ENCODE data around the gene SUV39H1.

The SUV39H1 gene

DNA sequence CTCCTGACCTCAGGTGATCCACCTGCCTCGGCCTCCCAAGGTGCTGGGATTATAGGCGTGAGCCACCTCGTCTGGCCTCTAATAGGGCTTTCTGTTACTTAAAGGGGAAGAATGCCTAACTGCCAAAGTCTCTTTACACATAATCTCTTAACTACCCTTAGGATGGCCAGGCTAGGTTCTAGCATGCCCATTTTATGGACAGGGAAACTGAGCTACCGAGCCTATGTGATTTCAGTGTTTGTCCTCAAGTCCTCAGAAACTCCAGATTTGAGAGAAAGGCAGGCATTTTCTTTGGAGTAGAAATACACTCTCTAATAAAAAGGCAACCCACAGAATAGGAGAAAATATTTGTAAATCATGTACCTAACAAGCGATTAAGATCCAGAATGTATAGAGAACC is 52.6 kb downstream of the SUV39H1 start:
- intact Hi-C loops (cut with DNase I; ENCODE audit: low total_unique reads), result no loop called here
- no peaks in the 10 kb centered on the region for H3K36me3 ChIP-seq
- H3K27ac ChIP-seq, result no peak overlapping the region
- H3K4me1 ChIP-seq, result no peaks in the 10 kb centered on the region
- no peaks in the 10 kb centered on the region for H3K27me3 ChIP-seq
- DNase-seq, result no peak
- H3K4me3 ChIP-seq, result no peak overlapping the region
- H3K9me3 ChIP-seq, result no peaks in the 10 kb centered on the region
- TF ChIP-seq CTCF (IDR thresholded peaks at IDR 0.05), result no peak

GRCh38 chrX:48751343-48751742 is 54.8 kb downstream of the SUV39H1 start:
- no peak for TF ChIP-seq CTCF (IDR thresholded peaks at IDR 0.05)
- H3K4me3 ChIP-seq, result no peak overlapping the region
- no peaks in the 10 kb centered on the region for H3K4me1 ChIP-seq
- H3K9me3 ChIP-seq, result no peaks in the 10 kb centered on the region
- H3K36me3 ChIP-seq, result no peaks in the 10 kb centered on the region
- no peak for DNase-seq
- intact Hi-C loops (cut with DNase I; ENCODE audit: low total_unique reads), result no loop called here
- H3K27me3 ChIP-seq, result no peaks in the 10 kb centered on the region
- no peak overlapping the region for H3K27ac ChIP-seq

DNA sequence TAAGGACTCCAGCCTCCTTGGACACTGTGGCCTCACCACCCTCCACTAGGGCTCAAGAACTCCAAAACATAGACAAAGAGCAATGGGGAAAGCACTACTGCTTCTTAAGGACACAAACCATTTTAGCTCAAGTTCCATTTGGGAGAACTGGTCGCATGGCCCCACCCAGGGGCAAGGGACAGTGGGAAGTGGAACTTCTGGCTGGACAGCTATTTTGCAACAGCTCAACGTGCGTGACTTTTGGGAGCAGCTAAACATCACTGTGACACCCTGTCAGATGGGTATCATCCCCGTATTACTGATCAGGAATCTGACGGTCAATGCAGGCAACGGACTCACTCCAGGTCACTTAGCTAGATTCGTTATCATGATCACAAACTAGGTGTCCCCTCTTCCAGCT is 56.0 kb downstream of the SUV39H1 start:
- H3K27ac ChIP-seq, result no peak overlapping the region
- H3K36me3 ChIP-seq, result no peaks in the 10 kb centered on the region
- no peak overlapping the region for H3K4me3 ChIP-seq
- TF ChIP-seq CTCF (IDR thresholded peaks at IDR 0.05), result no peak
- H3K4me1 ChIP-seq, result no peaks in the 10 kb centered on the region
- DNase-seq, result no peak
- intact Hi-C loops (cut with DNase I; ENCODE audit: low total_unique reads), result no loop called here
- no peaks in the 10 kb centered on the region for H3K9me3 ChIP-seq
- no peaks in the 10 kb centered on the region for H3K27me3 ChIP-seq

DNA sequence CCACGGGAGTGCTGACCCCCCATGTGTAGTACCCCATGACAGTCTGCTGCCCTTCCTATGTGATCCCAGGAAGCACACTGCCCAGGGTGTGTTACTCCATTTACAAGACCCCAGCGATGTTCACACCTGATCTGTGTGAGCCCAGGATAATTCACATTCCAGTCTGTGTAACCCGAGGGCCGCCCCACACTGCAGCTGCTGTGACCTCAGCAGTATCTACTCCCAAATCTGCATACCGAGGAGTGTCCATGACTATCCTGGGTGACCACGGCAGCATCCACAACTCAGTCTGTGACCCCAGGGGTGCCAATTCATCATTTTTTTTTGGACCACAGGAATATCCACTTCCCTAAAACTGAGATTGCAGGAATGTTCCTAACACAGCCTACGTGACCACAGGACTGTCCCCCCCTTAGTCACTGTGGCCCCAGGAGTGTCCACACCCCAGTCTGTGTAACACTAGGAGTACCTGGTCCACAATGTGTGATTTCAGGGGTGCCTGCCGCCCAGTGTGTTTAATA is 57.2 kb downstream of the SUV39H1 start:
- DNase-seq, result no peak
- no peak for TF ChIP-seq CTCF (IDR thresholded peaks at IDR 0.05)
- H3K27me3 ChIP-seq, result no peaks in the 10 kb centered on the region
- H3K27ac ChIP-seq, result no peak overlapping the region
- H3K4me3 ChIP-seq, result no peak overlapping the region
- H3K9me3 ChIP-seq, result no peaks in the 10 kb centered on the region
- H3K4me1 ChIP-seq, result no peaks in the 10 kb centered on the region
- no peaks in the 10 kb centered on the region for H3K36me3 ChIP-seq
- intact Hi-C loops (cut with DNase I; ENCODE audit: low total_unique reads), result no loop called here

DNA sequence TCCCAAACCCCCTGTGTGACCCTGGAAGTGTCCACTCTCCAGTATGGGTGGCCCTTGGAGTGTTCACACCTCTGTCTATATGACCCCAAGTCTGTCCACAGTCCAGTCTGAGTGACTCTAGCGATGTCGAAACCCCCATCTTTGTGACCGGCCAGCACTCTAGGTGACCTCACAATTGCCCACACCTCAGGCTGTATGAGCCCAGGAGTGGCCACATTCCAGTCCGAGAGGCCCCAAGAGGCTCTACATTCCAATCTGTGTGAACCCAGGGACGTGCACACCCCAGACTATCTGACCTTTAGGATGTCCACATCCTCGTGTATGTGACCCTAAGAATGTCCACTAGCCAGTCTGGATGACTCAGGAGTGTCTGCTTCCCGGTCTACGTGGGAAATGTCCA is 57.7 kb downstream of the SUV39H1 start:
- no peaks in the 10 kb centered on the region for H3K9me3 ChIP-seq
- no peaks in the 10 kb centered on the region for H3K4me1 ChIP-seq
- no peaks in the 10 kb centered on the region for H3K27me3 ChIP-seq

More for the DNA sequence above, 57.7 kb downstream of the SUV39H1 start:
- intact Hi-C loops (cut with DNase I; ENCODE audit: low total_unique reads), result no loop called here
- H3K27ac ChIP-seq, result no peak overlapping the region
- DNase-seq, result no peak
- TF ChIP-seq CTCF (IDR thresholded peaks at IDR 0.05), result no peak
- H3K4me3 ChIP-seq, result no peak overlapping the region
- H3K36me3 ChIP-seq, result no peaks in the 10 kb centered on the region
